GM21390 (cell line): ENCODE measurements around the gene IQGAP2.
"Not testable (repeated sequence)": the region's sequence is repeated elsewhere in the genome, so short reads cannot be mapped to it uniquely, and the experiment has no call there.

Source experiments
- ATAC-seq: cut with Tn5 transposase; IDR thresholded peaks from one replicate; pipeline ENCODE4 v1.9.1; 2021; ENCODE audit not compliant: unreplicated experiment

IQGAP2 gene, protein sequence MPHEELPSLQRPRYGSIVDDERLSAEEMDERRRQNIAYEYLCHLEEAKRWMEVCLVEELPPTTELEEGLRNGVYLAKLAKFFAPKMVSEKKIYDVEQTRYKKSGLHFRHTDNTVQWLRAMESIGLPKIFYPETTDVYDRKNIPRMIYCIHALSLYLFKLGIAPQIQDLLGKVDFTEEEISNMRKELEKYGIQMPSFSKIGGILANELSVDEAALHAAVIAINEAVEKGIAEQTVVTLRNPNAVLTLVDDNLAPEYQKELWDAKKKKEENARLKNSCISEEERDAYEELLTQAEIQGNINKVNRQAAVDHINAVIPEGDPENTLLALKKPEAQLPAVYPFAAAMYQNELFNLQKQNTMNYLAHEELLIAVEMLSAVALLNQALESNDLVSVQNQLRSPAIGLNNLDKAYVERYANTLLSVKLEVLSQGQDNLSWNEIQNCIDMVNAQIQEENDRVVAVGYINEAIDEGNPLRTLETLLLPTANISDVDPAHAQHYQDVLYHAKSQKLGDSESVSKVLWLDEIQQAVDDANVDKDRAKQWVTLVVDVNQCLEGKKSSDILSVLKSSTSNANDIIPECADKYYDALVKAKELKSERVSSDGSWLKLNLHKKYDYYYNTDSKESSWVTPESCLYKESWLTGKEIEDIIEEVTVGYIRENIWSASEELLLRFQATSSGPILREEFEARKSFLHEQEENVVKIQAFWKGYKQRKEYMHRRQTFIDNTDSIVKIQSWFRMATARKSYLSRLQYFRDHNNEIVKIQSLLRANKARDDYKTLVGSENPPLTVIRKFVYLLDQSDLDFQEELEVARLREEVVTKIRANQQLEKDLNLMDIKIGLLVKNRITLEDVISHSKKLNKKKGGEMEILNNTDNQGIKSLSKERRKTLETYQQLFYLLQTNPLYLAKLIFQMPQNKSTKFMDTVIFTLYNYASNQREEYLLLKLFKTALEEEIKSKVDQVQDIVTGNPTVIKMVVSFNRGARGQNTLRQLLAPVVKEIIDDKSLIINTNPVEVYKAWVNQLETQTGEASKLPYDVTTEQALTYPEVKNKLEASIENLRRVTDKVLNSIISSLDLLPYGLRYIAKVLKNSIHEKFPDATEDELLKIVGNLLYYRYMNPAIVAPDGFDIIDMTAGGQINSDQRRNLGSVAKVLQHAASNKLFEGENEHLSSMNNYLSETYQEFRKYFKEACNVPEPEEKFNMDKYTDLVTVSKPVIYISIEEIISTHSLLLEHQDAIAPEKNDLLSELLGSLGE (N-terminal part only)

DNA sequence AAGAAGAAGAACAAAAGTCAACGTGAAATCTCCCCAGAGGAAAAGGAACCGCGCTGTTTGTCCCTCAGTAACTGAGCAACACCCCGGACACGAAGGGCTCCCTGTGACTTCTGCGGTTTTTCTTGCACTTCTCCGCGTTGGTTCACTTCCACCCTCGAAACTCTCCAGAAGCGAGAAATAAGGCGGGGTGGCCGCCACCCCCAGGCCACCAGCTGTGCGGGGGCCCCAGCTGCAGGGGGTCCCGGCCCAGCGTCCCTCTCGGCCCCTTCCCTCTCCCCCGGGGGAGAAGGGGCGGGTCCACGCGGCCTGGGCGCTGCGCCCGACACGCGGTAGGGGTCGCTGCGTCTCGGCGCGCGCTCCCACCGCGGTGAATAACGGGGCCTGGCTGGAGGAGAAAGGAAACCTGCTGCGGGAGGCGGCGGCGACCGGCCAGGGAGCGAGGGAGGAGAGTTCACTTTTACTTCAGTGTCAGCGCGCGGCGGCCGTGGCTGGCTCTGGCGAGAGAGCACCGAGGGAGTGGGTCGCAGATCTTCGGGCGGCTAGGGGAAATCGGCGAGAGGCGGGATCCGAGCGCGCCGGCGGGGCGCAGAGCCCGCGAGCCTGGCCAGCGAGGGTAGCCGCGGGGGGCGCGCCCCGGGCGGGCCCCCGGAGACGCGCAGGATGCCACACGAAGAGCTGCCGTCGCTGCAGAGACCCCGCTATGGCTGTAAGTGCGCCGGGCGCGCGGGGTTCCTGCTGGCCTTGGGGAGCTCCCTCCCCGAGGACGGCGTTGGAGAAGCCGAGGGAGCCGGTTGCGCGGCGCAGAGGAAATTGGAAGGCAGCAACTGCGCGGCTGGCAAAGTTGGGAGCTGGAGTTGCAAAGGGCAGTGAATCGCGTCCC is at the start of gene IQGAP2:
IQGAP2 (plus strand) TSS at position 400 of the 880 bp plus-strand sequence; CDS start at position 661, 261 bp downstream.
- ATAC-seq = peak; percentile 49

DNA sequence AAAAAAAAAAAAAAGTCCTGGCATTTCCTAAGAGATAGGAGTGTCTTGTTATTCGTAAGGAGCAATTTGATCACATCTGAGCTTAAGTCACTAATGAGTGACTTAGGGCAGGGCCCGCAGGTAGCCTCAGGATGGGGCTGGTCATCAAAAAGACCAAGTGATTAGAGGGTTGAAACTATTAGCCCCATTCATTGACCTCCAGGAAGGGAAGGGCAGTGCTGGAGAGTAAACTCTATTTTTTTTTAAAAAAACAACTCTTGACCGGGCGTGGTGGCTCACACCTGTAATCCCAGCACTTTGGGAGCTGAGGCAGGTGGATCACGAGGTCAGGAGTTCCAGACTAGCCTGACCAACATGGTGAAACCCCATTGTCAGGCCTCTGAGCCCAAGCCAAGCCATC is 46.2 kb upstream of the IQGAP2 start:
- no peak for ATAC-seq

DNA sequence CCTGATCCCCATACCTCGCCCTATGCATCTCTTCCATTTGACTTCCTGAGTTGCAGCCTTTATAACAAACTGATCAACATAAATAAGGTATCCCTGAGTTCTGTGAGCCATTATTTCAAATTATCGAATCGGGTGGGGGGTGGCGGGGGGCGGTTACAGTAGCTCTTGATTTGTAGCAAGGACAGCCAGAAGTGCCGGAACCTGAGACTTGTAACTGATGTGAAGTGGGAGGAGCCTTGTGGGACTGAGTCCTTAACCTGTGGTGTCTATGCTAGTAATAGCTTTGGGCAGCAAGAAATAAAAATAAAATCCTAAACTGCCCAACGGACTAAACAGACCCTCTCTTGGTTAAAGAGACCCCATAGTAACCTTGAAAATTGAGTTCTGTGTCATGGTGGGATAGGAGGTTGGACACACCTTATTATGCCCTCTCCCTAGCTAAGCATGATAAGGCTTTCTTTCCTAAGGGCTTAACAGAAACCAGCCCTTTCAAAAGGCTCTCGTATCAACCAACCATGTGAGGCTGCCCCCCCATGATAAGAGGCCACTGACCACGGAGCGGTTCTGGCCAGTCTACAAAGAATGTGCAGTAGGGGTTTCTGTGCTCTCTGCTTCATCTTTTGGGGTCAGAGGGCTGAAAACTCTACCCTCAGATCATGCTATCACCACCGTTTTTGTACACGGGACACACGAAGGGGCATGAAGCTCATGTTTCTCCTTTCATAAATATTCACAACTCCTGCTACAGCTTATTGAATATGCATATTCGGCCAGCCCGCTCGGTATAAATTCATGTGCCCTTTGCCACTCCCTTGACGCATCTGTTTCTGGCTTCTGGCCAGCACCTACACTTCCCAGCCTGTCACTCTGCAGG is 39.5 kb upstream of the IQGAP2 start:
- no peak for ATAC-seq

DNA sequence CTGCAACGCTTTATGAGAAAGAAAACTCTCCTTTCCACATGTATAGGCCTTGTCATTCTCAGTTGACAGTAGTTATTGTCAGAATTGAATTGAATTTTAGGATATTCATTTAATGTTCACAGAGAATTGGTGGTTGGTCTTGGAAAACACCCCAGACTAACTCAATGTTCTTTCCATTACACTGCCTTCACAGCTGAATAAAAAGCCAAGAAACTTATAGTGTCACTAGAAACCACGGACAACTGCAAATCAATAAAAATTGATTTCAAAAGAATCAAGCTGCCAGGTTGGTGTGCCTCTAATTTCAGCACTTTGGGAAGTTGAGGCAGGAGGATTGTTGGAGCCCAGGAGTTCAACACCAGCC is 38.9 kb upstream of the IQGAP2 start:
- ATAC-seq = no peak

DNA sequence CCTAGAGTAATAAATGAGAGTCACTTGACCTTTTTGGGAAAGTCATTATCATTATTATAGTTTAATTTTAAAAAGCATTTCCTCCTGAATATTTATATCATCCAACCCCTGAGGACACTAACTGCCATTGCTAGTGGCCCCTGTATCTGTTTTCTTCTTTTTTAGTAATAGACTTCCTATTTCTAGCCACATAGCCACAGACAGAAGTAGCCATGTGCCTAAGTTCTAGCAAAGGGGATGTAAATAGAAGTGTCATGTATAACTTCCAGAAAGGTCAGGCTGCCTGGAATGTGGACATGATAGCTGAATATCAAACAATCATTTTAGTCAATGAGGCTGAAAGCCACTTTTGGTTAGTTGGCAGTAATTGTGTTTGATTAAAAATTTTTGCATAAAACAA is 37.5 kb upstream of the IQGAP2 start:
- ATAC-seq = no peak

DNA sequence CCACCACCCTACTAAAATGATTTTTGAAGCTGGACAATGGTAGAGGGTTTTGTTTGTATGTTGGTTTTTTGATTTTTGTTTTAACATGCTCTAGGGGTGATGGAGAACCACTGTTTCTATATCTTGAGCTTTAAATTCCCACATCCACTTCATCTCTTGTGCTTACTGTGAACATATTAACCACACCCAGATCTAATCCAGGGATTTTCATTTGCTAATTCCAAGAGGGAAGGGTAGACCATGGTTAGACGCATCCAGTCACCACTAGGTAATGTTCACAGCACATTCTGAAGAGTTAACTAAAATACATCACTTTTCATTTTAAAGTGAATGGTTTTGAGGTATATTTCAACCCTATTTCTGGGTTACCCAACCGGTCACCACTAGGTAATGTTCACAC is 36.5 kb upstream of the IQGAP2 start:
- ATAC-seq = no peak

DNA sequence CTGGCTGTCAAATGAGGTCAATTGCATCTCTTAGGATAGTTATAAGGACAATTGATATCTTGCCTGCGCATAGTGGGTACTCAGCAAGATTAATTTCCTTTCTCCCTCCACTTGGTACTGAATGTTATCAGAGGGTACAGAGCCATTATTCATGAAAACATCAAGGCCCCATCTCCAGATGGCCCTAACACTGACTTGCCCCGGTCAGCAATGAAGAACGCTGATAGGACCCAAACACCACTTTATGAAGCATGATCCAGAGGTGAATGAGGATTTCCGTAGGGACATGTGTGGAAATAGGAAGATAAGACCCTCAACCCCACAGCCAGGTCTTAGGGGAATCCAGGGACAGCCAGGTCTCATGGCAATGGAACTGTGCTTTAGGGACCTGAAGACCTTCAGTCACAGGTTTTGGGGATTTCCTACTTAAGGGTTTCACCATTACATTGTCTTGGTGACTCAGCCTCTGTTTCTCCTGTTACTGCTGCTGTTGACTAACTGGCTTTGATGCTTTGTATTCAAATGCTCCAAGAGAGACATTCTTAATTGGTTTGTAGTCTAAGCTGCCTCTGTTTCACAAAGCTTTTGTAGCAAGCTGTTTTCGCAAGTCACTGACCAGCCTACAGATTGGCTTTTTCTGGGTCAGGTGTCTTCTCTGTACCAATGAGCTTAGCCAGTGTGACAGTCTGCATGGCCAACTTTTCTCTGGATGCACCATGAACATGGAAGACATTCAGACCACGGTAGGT is 35.3 kb upstream of the IQGAP2 start:
- no peak for ATAC-seq

DNA sequence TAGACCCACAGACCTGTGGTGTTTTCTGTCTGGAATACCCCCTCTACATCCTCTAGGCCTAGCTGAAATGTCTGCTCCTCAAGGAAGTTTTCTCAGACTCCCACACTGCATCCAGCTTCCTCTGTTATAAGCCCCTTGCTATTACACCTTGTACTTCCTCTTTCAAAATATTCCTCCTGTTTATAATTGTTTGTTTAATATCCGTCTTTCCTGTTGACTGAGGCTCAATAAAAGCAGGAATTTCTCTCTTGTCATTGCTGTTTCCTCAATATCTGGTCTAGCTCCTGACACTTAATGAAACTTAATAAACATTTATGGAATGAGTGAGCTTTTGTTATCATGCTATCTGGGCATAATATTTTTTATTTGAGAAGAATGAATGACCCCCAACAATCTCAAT is 34.1 kb upstream of the IQGAP2 start:
- no peak for ATAC-seq

DNA sequence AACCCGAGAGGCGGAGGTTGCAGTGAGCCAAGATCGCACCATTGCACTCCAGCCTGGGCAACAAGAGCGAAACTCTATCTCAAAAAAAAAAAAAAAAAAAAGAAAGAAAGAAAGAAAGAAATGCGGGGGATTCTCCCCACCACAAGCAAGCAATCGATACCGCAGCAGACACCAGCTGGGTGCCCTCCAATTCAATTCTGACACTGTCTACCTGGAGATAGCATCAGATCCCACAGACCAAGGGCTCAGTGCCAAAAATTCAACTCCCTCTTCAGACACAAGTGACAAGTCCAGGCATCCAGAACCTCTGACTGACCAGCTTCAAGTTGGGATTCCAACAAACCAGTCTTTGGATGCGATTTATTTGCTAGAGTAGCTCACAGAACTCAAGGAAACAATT is 33.4 kb upstream of the IQGAP2 start:
- not testable (repeated sequence) for ATAC-seq

DNA sequence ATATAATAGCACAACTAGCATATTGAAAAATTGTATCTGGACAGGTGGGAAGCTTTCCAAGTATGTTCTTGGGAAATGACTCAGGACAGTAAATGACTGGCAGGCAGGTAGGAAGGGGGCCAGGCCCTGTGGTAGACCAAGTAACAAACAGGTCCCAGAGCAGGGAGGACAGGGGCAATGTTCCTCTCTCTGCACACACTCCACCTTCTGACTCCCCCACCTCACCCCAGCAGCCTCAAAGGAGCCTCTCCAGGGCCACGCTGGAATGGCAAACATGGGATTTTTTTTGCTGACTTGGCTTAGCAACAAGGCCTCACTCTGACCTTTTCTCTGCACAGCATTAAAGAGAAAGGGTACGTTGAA is 31.1 kb upstream of the IQGAP2 start:
- ATAC-seq = no peak

DNA sequence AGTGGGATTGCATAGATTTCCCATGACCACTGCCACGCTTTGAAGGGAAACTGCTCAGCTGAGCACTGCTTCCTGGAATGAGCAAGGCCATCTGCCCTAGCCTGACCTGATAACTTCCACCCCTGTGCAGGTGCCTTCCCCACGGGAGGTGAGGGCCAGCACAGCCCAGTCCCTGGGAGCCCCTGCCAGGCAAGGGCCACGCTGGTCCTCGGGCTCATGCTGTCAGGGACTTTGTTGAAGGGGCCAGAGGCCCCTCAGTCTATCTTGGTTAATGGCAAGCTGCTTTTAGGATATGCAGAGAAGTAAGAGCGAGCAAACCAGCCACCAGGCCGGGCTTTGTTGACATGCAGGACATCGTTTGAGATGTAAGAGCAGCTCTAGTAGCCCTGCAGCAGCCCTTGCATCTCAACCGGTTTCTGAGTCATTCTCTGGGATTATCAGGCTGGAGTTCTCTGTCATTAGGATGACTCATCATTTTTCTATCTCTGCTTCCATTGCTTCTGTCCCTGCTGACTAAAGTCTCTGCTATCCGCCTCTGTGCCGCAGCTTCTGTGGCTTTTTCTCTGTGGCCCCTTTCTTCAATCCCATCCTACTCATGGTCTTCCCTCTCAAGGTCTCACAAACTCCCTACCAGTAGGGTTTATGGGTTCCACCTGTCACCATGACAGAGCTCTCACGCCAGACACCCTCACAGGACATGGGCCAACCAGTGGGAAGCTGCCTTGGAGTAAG is 30.6 kb upstream of the IQGAP2 start:
- ATAC-seq = no peak

DNA sequence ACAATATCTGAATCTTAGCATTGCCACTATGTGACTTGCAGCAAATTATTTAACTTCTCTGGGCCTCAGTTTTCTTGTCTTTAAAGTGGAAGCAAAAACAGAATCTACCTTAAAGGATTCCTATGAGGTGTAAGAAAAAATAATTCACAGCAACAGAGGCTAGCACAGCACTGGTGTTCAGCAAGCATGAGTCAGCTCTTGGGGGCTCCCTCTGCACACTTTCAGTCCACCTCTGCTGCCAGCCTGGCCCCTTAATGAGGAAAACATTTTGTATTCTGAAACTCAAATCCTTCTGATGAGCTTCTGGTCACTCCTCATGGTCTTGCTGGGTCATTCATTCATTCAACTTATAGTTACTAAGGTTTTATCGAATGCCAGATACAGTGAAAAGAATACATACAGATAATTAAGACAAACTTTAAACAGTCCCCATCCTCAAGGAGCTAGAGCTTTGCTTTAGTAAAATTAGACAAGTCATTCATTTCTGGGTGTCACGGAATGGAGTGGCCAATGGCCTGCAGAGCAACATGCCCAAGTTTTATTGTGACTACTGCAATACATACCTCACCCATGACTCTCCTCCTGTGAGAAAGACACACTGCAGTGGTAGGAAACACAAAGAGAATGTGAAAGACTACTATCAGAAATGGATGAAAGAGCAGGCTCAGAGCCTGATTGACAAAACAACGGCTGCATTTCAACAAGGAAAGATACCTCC is 26.8 kb upstream of the IQGAP2 start:
- ATAC-seq = no peak

DNA sequence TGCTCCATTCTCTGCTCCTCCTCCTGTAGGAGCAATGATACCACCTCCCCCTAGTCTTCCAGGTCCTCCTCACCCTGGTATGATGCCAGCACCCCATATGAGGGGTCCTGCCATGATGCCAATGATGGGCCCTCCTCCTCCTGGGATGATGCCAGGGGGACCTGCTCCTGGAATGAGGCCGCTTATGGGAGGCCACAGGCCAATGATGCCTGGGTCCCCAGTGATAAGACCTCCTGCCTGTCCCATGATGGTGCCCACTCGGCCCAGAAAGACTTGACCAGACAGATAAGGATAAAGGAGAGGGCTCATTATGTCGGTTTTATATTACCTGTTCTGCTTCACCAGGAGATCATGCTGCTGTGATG is 26.2 kb upstream of the IQGAP2 start:
- ATAC-seq = no peak

DNA sequence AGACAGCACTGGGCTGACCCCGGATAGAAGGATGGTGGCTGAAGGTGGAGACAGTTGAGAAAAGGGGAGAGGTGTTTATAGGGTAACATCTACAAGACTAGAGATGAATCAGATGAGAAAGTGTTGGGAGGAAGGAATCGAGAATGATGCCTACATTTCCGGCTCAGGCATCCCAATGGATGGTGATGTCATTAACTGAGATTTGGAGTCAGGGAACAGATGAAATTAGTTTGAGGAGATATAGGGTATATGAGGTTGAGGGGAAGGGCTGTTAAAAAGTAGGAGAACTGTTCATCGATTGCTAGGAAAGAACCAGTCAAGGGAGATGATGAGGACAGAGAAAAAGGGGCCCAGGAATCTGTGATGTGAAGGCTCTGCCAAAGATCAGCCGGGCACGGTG is 24.7 kb upstream of the IQGAP2 start:
- ATAC-seq = no peak

DNA sequence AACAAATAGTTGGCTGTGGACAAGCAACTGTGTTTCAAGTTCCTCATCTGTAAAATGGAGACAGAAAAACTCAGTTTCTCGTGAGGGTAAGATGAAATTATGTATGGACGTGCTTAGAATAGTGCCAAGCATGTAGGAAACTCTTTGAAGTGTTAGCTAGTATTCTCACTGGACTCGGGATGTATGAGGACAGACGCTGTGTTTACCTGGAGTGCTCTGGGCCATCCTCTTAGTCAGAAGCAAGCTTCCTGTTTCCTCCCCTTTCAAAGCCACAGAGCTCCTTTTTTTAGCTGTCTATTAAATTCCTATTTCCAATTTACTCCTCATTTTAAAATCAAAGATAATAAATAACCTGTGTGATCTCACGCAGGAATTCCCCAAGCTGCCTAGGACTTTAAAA is 23.8 kb upstream of the IQGAP2 start:
- no peak for ATAC-seq

DNA sequence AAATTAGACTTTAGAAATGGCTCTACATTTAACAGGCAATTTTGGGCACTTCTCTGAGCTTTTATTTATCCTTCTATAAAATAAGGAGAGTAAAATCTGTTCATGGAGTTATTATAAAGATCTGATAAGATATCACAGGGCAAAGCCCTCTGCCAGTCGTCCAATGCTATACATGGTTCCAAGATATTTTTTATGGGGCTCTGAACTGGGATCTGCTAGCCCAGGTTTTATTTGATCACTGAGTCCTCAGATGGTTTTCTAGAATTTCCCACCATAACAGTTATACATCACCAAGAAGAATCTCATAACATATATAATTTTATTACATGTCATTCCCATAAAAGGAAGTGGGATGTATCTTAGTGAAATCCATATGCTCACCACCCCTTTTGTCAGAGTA is 23.2 kb upstream of the IQGAP2 start:
- ATAC-seq = no peak

DNA sequence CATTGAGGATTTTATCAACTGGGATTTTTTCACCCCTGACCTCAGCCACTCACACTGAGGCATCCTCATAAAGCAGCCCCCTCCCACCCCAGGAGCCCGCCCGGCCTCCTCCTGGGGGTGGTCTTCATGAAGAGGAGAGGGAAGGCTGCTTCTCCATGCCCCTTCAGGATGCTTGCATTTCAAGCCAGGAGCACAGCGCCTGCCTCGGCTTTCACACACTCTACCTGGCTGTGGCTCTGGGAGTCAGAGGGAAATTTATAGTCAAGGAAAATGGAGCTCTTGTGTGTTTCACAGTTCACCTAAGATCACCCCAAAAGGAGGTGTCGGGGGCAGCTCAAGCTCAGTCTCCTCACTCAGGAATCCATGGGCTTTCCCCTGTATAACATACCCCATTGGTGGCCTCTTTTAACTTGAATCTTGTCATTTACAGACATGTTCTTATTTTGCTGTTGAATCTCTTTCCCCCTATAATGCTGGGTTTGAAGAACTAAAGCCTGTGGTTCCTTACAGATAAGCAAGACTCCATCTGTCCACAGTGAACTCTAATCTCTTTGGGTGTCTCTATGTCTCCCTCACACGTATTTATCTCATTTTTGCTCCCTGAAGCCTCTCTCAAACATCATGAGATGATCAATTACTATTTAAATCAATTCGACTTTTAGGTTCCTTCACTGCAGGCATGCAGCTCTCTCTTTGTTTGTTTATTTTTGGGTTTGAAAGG is 22.6 kb upstream of the IQGAP2 start:
- no peak for ATAC-seq
